GM13977 (cell line): ENCODE measurements around the gene POLR1E.
"Not testable (repeated sequence)": the region's sequence is repeated elsewhere in the genome, so short reads cannot be mapped to it uniquely, and the experiment has no call there.

Experiments used
- DNase-seq: peaks from one replicate; pipeline ENCODE4 v3.0.0; 2012; ENCODE audit warnings: low spot score
- CTCF ChIP-seq: IDR thresholded peaks from 2 replicates; pipeline ENCODE4 v1.5.1; 2012; ENCODE audit warnings: mild to moderate bottlenecking, control low read depth; ENCODE audit not compliant: insufficient read depth; ENCODE audit errors: extremely low read depth, missing control alignments
- in situ Hi-C: fragments of 300-500 bp; cut with MboI; formaldehyde crosslinking; loops from one replicate; pipeline ENCODE4 v1.12.0; 2022; ENCODE audit warnings: low sequenced_read_pairs, low pct_unique_long_range_greater_than_20kb, mixed read lengths, inconsistent platforms; ENCODE audit not compliant: unreplicated experiment

Gene POLR1E

GRCh38 chr9:37471942-37472684 is 13.6 kb upstream of the POLR1E start:
- no peak for TF ChIP-seq CTCF
- in situ Hi-C loops: no loop called here
- DNase-seq: no peak

GRCh38 chr9:37473982-37474381 is 11.8 kb upstream of the POLR1E start:
- in situ Hi-C loops, DNase-seq: not testable (repeated sequence)

- in situ Hi-C loops: no loop called here
- TF ChIP-seq CTCF: no peak
- DNase-seq: no peak
Observed at GRCh38 chr9:37474438-37474837, 11.3 kb upstream of the POLR1E start.

GRCh38 chr9:37476930-37477329 is 8.8 kb upstream of the POLR1E start:
- no peak for DNase-seq
- no peak for TF ChIP-seq CTCF
- in situ Hi-C loops: loop anchor here (25.0 kb wide), 2 partner anchors 110 to 385 kb away; partner anchors contain the start of genes FBXO10 and TOMM5

- in situ Hi-C loops: loop anchor here (25.0 kb wide), 2 partner anchors 110 to 385 kb away; partner anchors contain the start of genes FBXO10 and TOMM5
- not testable (repeated sequence) for DNase-seq
Observed at GRCh38 chr9:37477443-37477842, 8.3 kb upstream of the POLR1E start.

GRCh38 chr9:37477987-37478619 is 7.6 kb upstream of the POLR1E start:
- DNase-seq: not testable (repeated sequence)
- in situ Hi-C loops: loop anchor here (25.0 kb wide), 2 partner anchors 109 to 384 kb away; partner anchors contain the start of genes FBXO10 and TOMM5

GRCh38 chr9:37480759-37481158 is 5.0 kb upstream of the POLR1E start:
- in situ Hi-C loops: loop anchor here (25.0 kb wide), 2 partner anchors 107 to 382 kb away; partner anchors contain the start of genes FBXO10 and TOMM5
- no peak for DNase-seq
- no peak for TF ChIP-seq CTCF

GRCh38 chr9:37486256-37486615 is 488 bp downstream of the POLR1E start:
- no peak for TF ChIP-seq CTCF
- DNase-seq: no peak
- in situ Hi-C loops: loop anchor here (25.0 kb wide), 2 partner anchors 101 to 376 kb away; partner anchors contain the start of genes FBXO10 and TOMM5
